ENCODE data around the gene AHDC1. TPM values are rescaled to one million over a fixed set of nuclear protein-coding genes. Genes with fewer than 3 reads are reported as not detected.

The AHDC1 gene
- total and polyA plus RNA-seq, 10 of the 15 experiments (the other 5 are each of a cell fraction or from before 2014, with no cell fraction given) = 0.21 to 13.0 (median 1.4) TPM

- ChIA-PET RAD21 (ENCODE audit: unreplicated experiment) (interaction anchor here (0.6 to 7.4 kb wide), 17 partner anchors 8 to 119 kb away, joined by 3 to 94 read pairs (median 7); partner anchors contain the start of gene AHDC1), POLR2A (interaction anchor here (0.6 to 6.0 kb wide), 20 partner anchors 8 to 71 kb away, joined by 3 to 38 read pairs (median 4); no protein-coding TSS in a partner anchor), SMC1A (ENCODE audit: uncharacterized antibody, unreplicated experiment) (interaction anchor here (0.6 to 7.1 kb wide), 18 partner anchors 9 to 116 kb away, joined by 3 to 67 read pairs (median 5); partner anchors contain the start of gene AHDC1), CTCF (interaction anchor here (0.6 to 1.6 kb wide), 15 partner anchors 12 to 119 kb away, joined by 3 to 17 read pairs (median 3); no protein-coding TSS in a partner anchor)
- TF ChIP-seq ZNF217 (IDR thresholded peaks at IDR 0.05) = 0 out of 2 replicates have a peak, but pooled peaks have one; percentile 27
- TF ChIP-seq, protein P1, sequence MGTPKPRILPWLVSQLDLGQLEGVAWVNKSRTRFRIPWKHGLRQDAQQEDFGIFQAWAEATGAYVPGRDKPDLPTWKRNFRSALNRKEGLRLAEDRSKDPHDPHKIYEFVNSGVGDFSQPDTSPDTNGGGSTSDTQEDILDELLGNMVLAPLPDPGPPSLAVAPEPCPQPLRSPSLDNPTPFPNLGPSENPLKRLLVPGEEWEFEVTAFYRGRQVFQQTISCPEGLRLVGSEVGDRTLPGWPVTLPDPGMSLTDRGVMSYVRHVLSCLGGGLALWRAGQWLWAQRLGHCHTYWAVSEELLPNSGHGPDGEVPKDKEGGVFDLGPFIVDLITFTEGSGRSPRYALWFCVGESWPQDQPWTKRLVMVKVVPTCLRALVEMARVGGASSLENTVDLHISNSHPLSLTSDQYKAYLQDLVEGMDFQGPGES (IDR thresholded peaks at IDR 0.05) = no peak
- 0 out of 2 replicates have a peak, but pooled peaks have one; percentile 11 for TF ChIP-seq NR2C1 (IDR thresholded peaks at IDR 0.05)
- 0 out of 2 replicates have a peak, but pooled peaks have one; percentile 26 for TF ChIP-seq PAX8 (IDR thresholded peaks at IDR 0.05)
- no peak for TF ChIP-seq SRF (IDR thresholded peaks at IDR 0.05; ENCODE audit: low read depth in 2 of 2, low read length in 2 of 2)
- 0 out of 4 replicates have a peak, but pooled peaks of 1 of the 2 experiments have one; percentile 33 for TF ChIP-seq ETV6 (conservative IDR thresholded peaks at IDR 0.05 in 1 of 2, IDR thresholded peaks at IDR 0.05 in 1 of 2; ENCODE audit: borderline replicate concordance in 1 of 2, low read depth in 1 of 2)
- peak; percentile 15; the same call in 1 of the 2 replicates for TF ChIP-seq IKZF1 (conservative IDR thresholded peaks at IDR 0.05)
- TF ChIP-seq, protein P2, sequence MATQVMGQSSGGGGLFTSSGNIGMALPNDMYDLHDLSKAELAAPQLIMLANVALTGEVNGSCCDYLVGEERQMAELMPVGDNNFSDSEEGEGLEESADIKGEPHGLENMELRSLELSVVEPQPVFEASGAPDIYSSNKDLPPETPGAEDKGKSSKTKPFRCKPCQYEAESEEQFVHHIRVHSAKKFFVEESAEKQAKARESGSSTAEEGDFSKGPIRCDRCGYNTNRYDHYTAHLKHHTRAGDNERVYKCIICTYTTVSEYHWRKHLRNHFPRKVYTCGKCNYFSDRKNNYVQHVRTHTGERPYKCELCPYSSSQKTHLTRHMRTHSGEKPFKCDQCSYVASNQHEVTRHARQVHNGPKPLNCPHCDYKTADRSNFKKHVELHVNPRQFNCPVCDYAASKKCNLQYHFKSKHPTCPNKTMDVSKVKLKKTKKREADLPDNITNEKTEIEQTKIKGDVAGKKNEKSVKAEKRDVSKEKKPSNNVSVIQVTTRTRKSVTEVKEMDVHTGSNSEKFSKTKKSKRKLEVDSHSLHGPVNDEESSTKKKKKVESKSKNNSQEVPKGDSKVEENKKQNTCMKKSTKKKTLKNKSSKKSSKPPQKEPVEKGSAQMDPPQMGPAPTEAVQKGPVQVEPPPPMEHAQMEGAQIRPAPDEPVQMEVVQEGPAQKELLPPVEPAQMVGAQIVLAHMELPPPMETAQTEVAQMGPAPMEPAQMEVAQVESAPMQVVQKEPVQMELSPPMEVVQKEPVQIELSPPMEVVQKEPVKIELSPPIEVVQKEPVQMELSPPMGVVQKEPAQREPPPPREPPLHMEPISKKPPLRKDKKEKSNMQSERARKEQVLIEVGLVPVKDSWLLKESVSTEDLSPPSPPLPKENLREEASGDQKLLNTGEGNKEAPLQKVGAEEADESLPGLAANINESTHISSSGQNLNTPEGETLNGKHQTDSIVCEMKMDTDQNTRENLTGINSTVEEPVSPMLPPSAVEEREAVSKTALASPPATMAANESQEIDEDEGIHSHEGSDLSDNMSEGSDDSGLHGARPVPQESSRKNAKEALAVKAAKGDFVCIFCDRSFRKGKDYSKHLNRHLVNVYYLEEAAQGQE (IDR thresholded peaks at IDR 0.05; ENCODE audit: low read depth, low read length) = peak; percentile 61; the same call in 1 of the 2 replicates
- TF ChIP-seq IKZF2 (IDR thresholded peaks at IDR 0.05) = peak; percentile 7 to 22; a peak in 1 of 4 replicates
- no peak for TF ChIP-seq CREM (IDR thresholded peaks at IDR 0.05; ENCODE audit: low read depth)
- TF ChIP-seq SMARCA5 (IDR thresholded peaks at IDR 0.05) = 0 out of 2 replicates have a peak, but pooled peaks have one; percentile 45
- no peak for TF ChIP-seq CEBPB (IDR thresholded peaks at IDR 0.05; ENCODE audit: borderline replicate concordance in 1 of 2, low read depth in 2 of 2, low read length in 2 of 2)
- peak; percentile 92 for TF ChIP-seq NR2F1 (conservative IDR thresholded peaks at IDR 0.05)
- no peak for TF ChIP-seq RAD51 (IDR thresholded peaks at IDR 0.05)
- no peak for TF ChIP-seq NBN (IDR thresholded peaks at IDR 0.05)
- no peak for TF ChIP-seq SMAD5 (IDR thresholded peaks at IDR 0.05; ENCODE audit: low read depth)
- no peak for TF ChIP-seq RB1 (IDR thresholded peaks at IDR 0.05; ENCODE audit: borderline replicate concordance)
- Histone ChIP-seq H3K27me3 (replicated peaks in 1 of 2; ENCODE audit: control insufficient read depth in 2 of 2, insufficient read depth in 2 of 2, low read length in 1 of 2) (no peaks in the 10 kb centered on the region), H3K36me3 (ENCODE audit: control insufficient read depth in 2 of 2, insufficient read depth in 2 of 2, low read length in 1 of 2) (peaks cover 0 to 3% of the 10 kb centered on the region in 2 experiments; a peak in 1 of 4 replicates), H3K9me3 (replicated peaks; ENCODE audit: control insufficient read depth, insufficient read depth, low read length) (no peaks in the 10 kb centered on the region; the same call in 1 of the 3 replicates), H3K9ac (ENCODE audit: control insufficient read depth, insufficient read depth, low read length) (peak overlapping the region; percentile 93), H3K4me1 (ENCODE audit: control insufficient read depth, insufficient read depth, low read length) (peaks cover 37% of the 10 kb centered on the region), H3K79me2 (ENCODE audit: control insufficient read depth, insufficient read depth, low read length) (peaks cover 60% of the 10 kb centered on the region), H3K27ac (ENCODE audit: control insufficient read depth, insufficient read depth) (peak overlapping the region; percentile 99), H3K4me2 (ENCODE audit: control insufficient read depth, insufficient read depth) (peak overlapping the region; percentile 87), H3K4me3 (peak overlapping the region; percentile 98), H2AFZ (ENCODE audit: control insufficient read depth, low read depth, low read length) (no peak overlapping the region), H4K20me1 (ENCODE audit: control insufficient read depth, insufficient read depth) (no peaks in the 10 kb centered on the region; the same call in 1 of the 2 replicates)
- peak; percentile 10 for ATAC-seq
- intact Hi-C loops (cut with micrococcal nuclease; ENCODE audit: unreplicated experiment) (loop anchor here (10.0 kb wide), 1 partner anchor 117 kb away; the partner anchor contains the start of gene AHDC1), in situ Hi-C loops (cut with MboI) (no loop called here)
- under 1% methylated on average over 6 of the region's 6 CpGs for WGBS (ENCODE audit: insufficient coverage, insufficient replicate concordance, low lambda C conversion rate, missing lambda C conversion rate)
- BruUV-seq (replicated peaks) = TSS peak; percentile 69
- no peak for FAIRE-seq
- no peak for DNase-seq (ENCODE audit: low read depth, low spot score)
Observed at GRCh38 chr1:27487966-27488884, 115.7 kb downstream of the AHDC1 start.
